ENCODE results near the gene GRIP1. TPM values are rescaled to one million over a fixed set of nuclear protein-coding genes. Genes with fewer than 3 reads are reported as not detected.

The GRIP1 gene
- total and polyA plus RNA-seq, 4 donors: 0.38 to 3.4 (median 1.3) TPM

- Histone ChIP-seq H3K36me3 (ENCODE audit: control insufficient read depth in 1 of 2, insufficient read depth in 2 of 2, low read length in 1 of 2) (no peaks in the 10 kb centered on the region), H3K4me1 (ENCODE audit: control insufficient read depth in 1 of 2, insufficient read depth in 2 of 2, low read length in 2 of 2) (no peaks in the 10 kb centered on the region), H3K9me3 (ENCODE audit: control insufficient read depth, low read length) (no peaks in the 10 kb centered on the region), H3K27ac (ENCODE audit: low read depth in 1 of 2, low read length in 2 of 2) (no peak overlapping the region), H3K27me3 (ENCODE audit: control insufficient read depth in 1 of 2, insufficient read depth in 2 of 2, low read length in 1 of 2) (no peaks in the 10 kb centered on the region), H3K4me3 (ENCODE audit: low read length in 2 of 2) (no peak overlapping the region)
- DNase-seq (no peak), ATAC-seq (ENCODE audit: low FRiP score) (no peak)
- 88 to 93% methylated on average over 1 of the region's 1 CpG for whole genome bisulfite sequencing, 2 donors
- intact Hi-C loops (cut with DNase I): no loop called here
These were observed 14.8 kb downstream of the GRIP1 start for GRCh38 chr12:66664076-66664475.

GRCh38 chr12:66663611-66664010, 15.3 kb downstream of the GRIP1 start:
- Histone ChIP-seq H3K4me3 (ENCODE audit: low read length in 2 of 2) (no peak overlapping the region), H3K36me3 (ENCODE audit: control insufficient read depth in 1 of 2, insufficient read depth in 2 of 2, low read length in 1 of 2) (no peaks in the 10 kb centered on the region), H3K4me1 (ENCODE audit: control insufficient read depth in 1 of 2, insufficient read depth in 2 of 2, low read length in 2 of 2) (no peaks in the 10 kb centered on the region), H3K9me3 (ENCODE audit: control insufficient read depth, low read length) (no peaks in the 10 kb centered on the region), H3K27me3 (ENCODE audit: control insufficient read depth in 1 of 2, insufficient read depth in 2 of 2, low read length in 1 of 2) (no peaks in the 10 kb centered on the region), H3K27ac (ENCODE audit: low read depth in 1 of 2, low read length in 2 of 2) (no peak overlapping the region)
- intact Hi-C loops (cut with DNase I): no loop called here
- no peak for ATAC-seq (ENCODE audit: low FRiP score)
- WGBS, 2 donors: 39 to 40% methylated on average over 5 of the region's 5 CpGs
- no peak for DNase-seq

- ATAC-seq (ENCODE audit: low FRiP score) (no peak), DNase-seq (no peak)
- 48 to 55% methylated on average over 1 of the region's 1 CpG for WGBS, 2 donors
- H3K4me1 ChIP-seq (ENCODE audit: control insufficient read depth in 1 of 2, insufficient read depth in 2 of 2, low read length in 2 of 2): no peaks in the 10 kb centered on the region
- no peaks in the 10 kb centered on the region for H3K9me3 ChIP-seq (ENCODE audit: control insufficient read depth, low read length)
- intact Hi-C loops (cut with DNase I): no loop called here
- H3K27me3 ChIP-seq (ENCODE audit: control insufficient read depth in 1 of 2, insufficient read depth in 2 of 2, low read length in 1 of 2): no peaks in the 10 kb centered on the region
- no peak overlapping the region for H3K27ac ChIP-seq (ENCODE audit: low read depth in 1 of 2, low read length in 2 of 2)
- H3K4me3 ChIP-seq (ENCODE audit: low read length in 2 of 2): no peak overlapping the region
- H3K36me3 ChIP-seq (ENCODE audit: control insufficient read depth in 1 of 2, insufficient read depth in 2 of 2, low read length in 1 of 2): no peaks in the 10 kb centered on the region
These were observed 16.1 kb downstream of the GRIP1 start for GRCh38 chr12:66662729-66663128.

- no peaks in the 10 kb centered on the region for H3K4me1 ChIP-seq (ENCODE audit: control insufficient read depth in 1 of 2, insufficient read depth in 2 of 2, low read length in 2 of 2)
- no peaks in the 10 kb centered on the region for H3K27me3 ChIP-seq (ENCODE audit: control insufficient read depth in 1 of 2, insufficient read depth in 2 of 2, low read length in 1 of 2)
- H3K4me3 ChIP-seq (ENCODE audit: low read length in 2 of 2): no peak overlapping the region
- ATAC-seq (ENCODE audit: low FRiP score) (no peak), DNase-seq (no peak)
- no peaks in the 10 kb centered on the region for H3K36me3 ChIP-seq (ENCODE audit: control insufficient read depth in 1 of 2, insufficient read depth in 2 of 2, low read length in 1 of 2)
- no peaks in the 10 kb centered on the region for H3K9me3 ChIP-seq (ENCODE audit: control insufficient read depth, low read length)
- H3K27ac ChIP-seq (ENCODE audit: low read depth in 1 of 2, low read length in 2 of 2): no peak overlapping the region
- intact Hi-C loops (cut with DNase I): no loop called here
These were observed 16.7 kb downstream of the GRIP1 start for GRCh38 chr12:66662179-66662578.

GRCh38 chr12:66661357-66661756, 17.5 kb downstream of the GRIP1 start:
- Histone ChIP-seq H3K9me3 (ENCODE audit: control insufficient read depth, low read length) (no peaks in the 10 kb centered on the region), H3K27me3 (ENCODE audit: control insufficient read depth in 1 of 2, insufficient read depth in 2 of 2, low read length in 1 of 2) (no peaks in the 10 kb centered on the region), H3K27ac (ENCODE audit: low read depth in 1 of 2, low read length in 2 of 2) (no peak overlapping the region), H3K4me3 (ENCODE audit: low read length in 2 of 2) (no peak overlapping the region), H3K4me1 (ENCODE audit: control insufficient read depth in 1 of 2, insufficient read depth in 2 of 2, low read length in 2 of 2) (no peaks in the 10 kb centered on the region), H3K36me3 (ENCODE audit: control insufficient read depth in 1 of 2, insufficient read depth in 2 of 2, low read length in 1 of 2) (no peaks in the 10 kb centered on the region)
- DNase-seq (no peak), ATAC-seq (ENCODE audit: low FRiP score) (no peak)
- intact Hi-C loops (cut with DNase I): no loop called here
- WGBS, 2 donors: 57 to 59% methylated on average over 2 of the region's 2 CpGs

- Histone ChIP-seq H3K4me1 (ENCODE audit: control insufficient read depth in 1 of 2, insufficient read depth in 2 of 2, low read length in 2 of 2) (no peaks in the 10 kb centered on the region), H3K4me3 (ENCODE audit: low read length in 2 of 2) (no peak overlapping the region), H3K27ac (ENCODE audit: low read depth in 1 of 2, low read length in 2 of 2) (no peak overlapping the region), H3K9me3 (ENCODE audit: control insufficient read depth, low read length) (no peaks in the 10 kb centered on the region), H3K27me3 (ENCODE audit: control insufficient read depth in 1 of 2, insufficient read depth in 2 of 2, low read length in 1 of 2) (no peaks in the 10 kb centered on the region), H3K36me3 (ENCODE audit: control insufficient read depth in 1 of 2, insufficient read depth in 2 of 2, low read length in 1 of 2) (no peaks in the 10 kb centered on the region)
- intact Hi-C loops (cut with DNase I): no loop called here
- ATAC-seq (ENCODE audit: low FRiP score): no peak
- no peak for DNase-seq
- 69 to 71% methylated on average over 1 of the region's 1 CpG for WGBS, 2 donors
These were observed 25.1 kb downstream of the GRIP1 start for GRCh38 chr12:66653796-66654195.

GRCh38 chr12:66648033-66648735, 30.7 kb downstream of the GRIP1 start:
- H3K4me1 ChIP-seq (ENCODE audit: control insufficient read depth in 1 of 2, insufficient read depth in 2 of 2, low read length in 2 of 2): no peaks in the 10 kb centered on the region
- ATAC-seq (ENCODE audit: low FRiP score) (no peak), DNase-seq (no peak)
- H3K4me3 ChIP-seq (ENCODE audit: low read length in 2 of 2): no peak overlapping the region
- intact Hi-C loops (cut with DNase I): no loop called here
- no peak overlapping the region for H3K27ac ChIP-seq (ENCODE audit: low read depth in 1 of 2, low read length in 2 of 2)
- H3K9me3 ChIP-seq (ENCODE audit: control insufficient read depth, low read length): no peaks in the 10 kb centered on the region
- H3K27me3 ChIP-seq (ENCODE audit: control insufficient read depth in 1 of 2, insufficient read depth in 2 of 2, low read length in 1 of 2): no peaks in the 10 kb centered on the region
- H3K36me3 ChIP-seq (ENCODE audit: control insufficient read depth in 1 of 2, insufficient read depth in 2 of 2, low read length in 1 of 2): no peaks in the 10 kb centered on the region
- WGBS, 2 donors: 71 to 81% methylated on average over 10 of the region's 10 CpGs

- H3K9me3 ChIP-seq (ENCODE audit: control insufficient read depth, low read length): no peaks in the 10 kb centered on the region
- H3K4me3 ChIP-seq (ENCODE audit: low read length in 2 of 2): no peak overlapping the region
- H3K27me3 ChIP-seq (ENCODE audit: control insufficient read depth in 1 of 2, insufficient read depth in 2 of 2, low read length in 1 of 2): no peaks in the 10 kb centered on the region
- H3K4me1 ChIP-seq (ENCODE audit: control insufficient read depth in 1 of 2, insufficient read depth in 2 of 2, low read length in 2 of 2): no peaks in the 10 kb centered on the region
- H3K27ac ChIP-seq (ENCODE audit: low read depth in 1 of 2, low read length in 2 of 2): no peak overlapping the region
- no peaks in the 10 kb centered on the region for H3K36me3 ChIP-seq (ENCODE audit: control insufficient read depth in 1 of 2, insufficient read depth in 2 of 2, low read length in 1 of 2)
- ATAC-seq (ENCODE audit: low FRiP score): no peak
- no peak for DNase-seq
- WGBS, 2 donors: 73 to 74% methylated on average over 5 of the region's 5 CpGs
- intact Hi-C loops (cut with DNase I): no loop called here
These were observed 31.7 kb downstream of the GRIP1 start for GRCh38 chr12:66647034-66647691.

GRCh38 chr12:66644151-66644550, 34.7 kb downstream of the GRIP1 start:
- Histone ChIP-seq H3K4me3 (ENCODE audit: low read length in 2 of 2) (no peak overlapping the region), H3K27me3 (ENCODE audit: control insufficient read depth in 1 of 2, insufficient read depth in 2 of 2, low read length in 1 of 2) (no peaks in the 10 kb centered on the region), H3K27ac (ENCODE audit: low read depth in 1 of 2, low read length in 2 of 2) (no peak overlapping the region), H3K36me3 (ENCODE audit: control insufficient read depth in 1 of 2, insufficient read depth in 2 of 2, low read length in 1 of 2) (no peaks in the 10 kb centered on the region), H3K4me1 (ENCODE audit: control insufficient read depth in 1 of 2, insufficient read depth in 2 of 2, low read length in 2 of 2) (no peaks in the 10 kb centered on the region), H3K9me3 (ENCODE audit: control insufficient read depth, low read length) (no peaks in the 10 kb centered on the region)
- DNase-seq (no peak), ATAC-seq (ENCODE audit: low FRiP score) (no peak)
- WGBS, 2 donors: 60 to 73% methylated on average over 1 of the region's 1 CpG
- intact Hi-C loops (cut with DNase I): no loop called here
